Adipose tissue (tissue), 3 donors: ENCODE results near the gene PTN. TPM values are rescaled to one million over a fixed set of nuclear protein-coding genes. Genes with fewer than 3 reads are reported as not detected.

Experiments used
- H3K27ac ChIP-seq: one replicate; pipeline ENCODE4 v1.5.1; 2013; ENCODE audit warnings: low read depth, low read length
- WGBS, 3 donors: extraction: QIAGEN DNeasy Blood & Tissue Kit; methylation state at CpG; one replicate each; pipeline ENCODE4 v1.1.7; 2013; 5-methylcytosine and 5-hydroxymethylcytosine counted together
- polyA plus RNA-seq, 3 donors: library from polyadenylated mRNA; stranded (reverse); fragments of 200-250 nt; gene quantifications; one replicate each; pipeline ENCODE4 v1.2.3, GENCODE V29; 2013
- donor health status: healthy with polysubstance abuse.
- donor health status: Bipolar disorder and iron deficiency.
- donor health status: healthy.

The PTN gene
- 10 to 100 TPM in 2 of 3 donors, 1 to 10 TPM in 1; 1.8 to 19.0 (median 10.6) TPM for polyA plus RNA-seq

- 2 to 3% (median 3%) methylated on average over 23 of the region's 23 CpGs for WGBS, 3 donors
- H3K27ac ChIP-seq = no peak within 1 kb of the TSS
These were observed at the start of gene PTN for GRCh38 chr7:137343281-137343841. PTN (minus strand) TSS chr7:137343733; CDS start chr7:137254973, 88,760 bp downstream.

- H3K27ac ChIP-seq = no peak overlapping the region
- WGBS, 3 donors = 46 to 75% (median 71%) methylated on average over 1 of the region's 1 CpG
These were observed 46.5 kb upstream of the PTN start for GRCh38 chr7:137390076-137390475.

- 85 to 91% (median 87%) methylated on average over 1 of the region's 1 CpG for WGBS, 3 donors
These were observed 45.4 kb upstream of the PTN start for GRCh38 chr7:137388916-137389315.

GRCh38 chr7:137386966-137387365 is 43.4 kb upstream of the PTN start:
- H3K27ac ChIP-seq = no peak overlapping the region
- WGBS, 3 donors = 16 to 41% (median 29%) methylated on average over 1 of the region's 1 CpG

More at GRCh38 chr7:137388916-137389315, 45.4 kb upstream of the PTN start:
- H3K27ac ChIP-seq = no peak overlapping the region

- H3K27ac ChIP-seq = no peak overlapping the region
- WGBS, 3 donors = 25 to 55% (median 50%) methylated on average over 1 of the region's 1 CpG
These were observed 37.5 kb upstream of the PTN start for GRCh38 chr7:137381045-137381444.

- no peak overlapping the region for H3K27ac ChIP-seq
- 64 to 71% (median 71%) methylated on average over 2 of the region's 2 CpGs for WGBS, 3 donors
These were observed 30.0 kb upstream of the PTN start for GRCh38 chr7:137373507-137373906.

- 69 to 78% (median 76%) methylated on average over 2 of the region's 2 CpGs for WGBS, 3 donors
These were observed 28.1 kb upstream of the PTN start for GRCh38 chr7:137371616-137372015.

GRCh38 chr7:137366995-137367394 is 23.5 kb upstream of the PTN start:
- 71 to 89% (median 84%) methylated on average over 5 of the region's 5 CpGs for WGBS, 3 donors

More at GRCh38 chr7:137371616-137372015, 28.1 kb upstream of the PTN start:
- H3K27ac ChIP-seq = no peak overlapping the region

GRCh38 chr7:137363683-137364082 is 20.1 kb upstream of the PTN start:
- no peak overlapping the region for H3K27ac ChIP-seq
- 86 to 95% (median 95%) methylated on average over 6 of the region's 6 CpGs for WGBS, 3 donors

More at GRCh38 chr7:137366995-137367394, 23.5 kb upstream of the PTN start:
- no peak overlapping the region for H3K27ac ChIP-seq

- WGBS, 3 donors = 44 to 82% (median 49%) methylated on average over 1 of the region's 1 CpG
- no peak overlapping the region for H3K27ac ChIP-seq
These were observed 16.6 kb upstream of the PTN start for GRCh38 chr7:137360087-137360679.

GRCh38 chr7:137354961-137355360 is 11.4 kb upstream of the PTN start:
- no peak overlapping the region for H3K27ac ChIP-seq

- 43 to 68% (median 47%) methylated on average over 5 of the region's 5 CpGs for WGBS, 3 donors
These were observed 10.9 kb upstream of the PTN start for GRCh38 chr7:137354396-137354795.

GRCh38 chr7:137351941-137352340 is 8.4 kb upstream of the PTN start:
- 61 to 70% (median 66%) methylated on average over 2 of the region's 2 CpGs for WGBS, 3 donors
- H3K27ac ChIP-seq = no peak overlapping the region

More at GRCh38 chr7:137354396-137354795, 10.9 kb upstream of the PTN start:
- no peak overlapping the region for H3K27ac ChIP-seq

- 68 to 72% (median 71%) methylated on average over 6 of the region's 6 CpGs for WGBS, 3 donors
- H3K27ac ChIP-seq = no peak overlapping the region
These were observed 2.4 kb upstream of the PTN start for GRCh38 chr7:137345799-137346449.

GRCh38 chr7:137342828-137343261 is 688 bp downstream of the PTN start:
- no peak overlapping the region for H3K27ac ChIP-seq
- 10 to 24% (median 20%) methylated on average over 5 of the region's 5 CpGs for WGBS, 3 donors

- no peak overlapping the region for H3K27ac ChIP-seq
- 43 to 83% (median 81%) methylated on average over 3 of the region's 3 CpGs for WGBS, 3 donors
These were observed 1.3 kb downstream of the PTN start for GRCh38 chr7:137342265-137342664.

- whole genome bisulfite sequencing, 3 donors = 51 to 70% (median 69%) methylated on average over 2 of the region's 2 CpGs
- no peak overlapping the region for H3K27ac ChIP-seq
These were observed 5.6 kb downstream of the PTN start for GRCh38 chr7:137337902-137338301.

GRCh38 chr7:137335814-137336213 is 7.7 kb downstream of the PTN start:
- H3K27ac ChIP-seq = no peak overlapping the region
- WGBS, 3 donors = 86 to 88% (median 88%) methylated on average over 4 of the region's 4 CpGs

- no peak overlapping the region for H3K27ac ChIP-seq
- WGBS, 3 donors = 42 to 57% (median 56%) methylated on average over 8 of the region's 8 CpGs
These were observed 12.2 kb downstream of the PTN start for GRCh38 chr7:137331378-137331777.

- H3K27ac ChIP-seq = no peak overlapping the region
- 77 to 100% (median 92%) methylated on average over 1 of the region's 1 CpG for WGBS, 3 donors
These were observed 14.1 kb downstream of the PTN start for GRCh38 chr7:137329411-137329810.
